DND-41 (cell line): ENCODE measurements around the gene PLEKHA7.

Experiments used
- ATAC-seq: fragments of 200-7000 bp; cut with Tn5 transposase; 3 replicates; pipeline ENCODE4 v1.9.1; 2021; ENCODE audit warnings: low read depth; ENCODE audit not compliant: insufficient read depth
- DNase-seq: peaks from one replicate; pipeline ENCODE4 v3.0.0-alpha.2; 2020
- H2AFZ ChIP-seq: 2 replicates; pipeline ENCODE4 v1.6.0; 2012; ENCODE audit warnings: low read depth, low read length
- H3K27ac ChIP-seq: 2 replicates; pipeline ENCODE4 v1.5.1; 2012; ENCODE audit warnings: low read length, inconsistent platforms
- H3K27me3 ChIP-seq: fragments of 200-600 bp; sonication (generic); 2 replicates; pipeline ENCODE4 v1.6.0; 2012; ENCODE audit warnings: low read length, mild to moderate bottlenecking, inconsistent platforms; ENCODE audit not compliant: insufficient read depth, poor library complexity
- H3K36me3 ChIP-seq: 2 replicates; pipeline ENCODE4 v1.5.1; 2012; ENCODE audit warnings: low read length, inconsistent platforms; ENCODE audit not compliant: insufficient read depth
- H3K4me1 ChIP-seq: 2 replicates; pipeline ENCODE4 v1.5.1; 2012; ENCODE audit warnings: mild to moderate bottlenecking, low read length; ENCODE audit not compliant: insufficient read depth
- H3K4me2 ChIP-seq: 2 replicates; pipeline ENCODE4 v1.6.0; 2012; ENCODE audit warnings: mild to moderate bottlenecking, moderate library complexity, low read length, inconsistent platforms; ENCODE audit not compliant: insufficient read depth
- H3K4me3 ChIP-seq, 2 experiments: fragments of 200-600 bp in 1 of 2; shearing (Covaris generic) in 1 of 2; 2 replicates each; pipeline ENCODE4 v1.5.1; 2012 to 2016; ENCODE audit warnings: inconsistent platforms in 2 of 2, low read length in 2 of 2, mild to moderate bottlenecking in 2 of 2, low read depth in 1 of 2, moderate library complexity in 1 of 2
- H3K79me2 ChIP-seq: 2 replicates; pipeline ENCODE4 v1.6.0; 2012; ENCODE audit warnings: low read length, inconsistent platforms; ENCODE audit not compliant: insufficient read depth
- H3K9ac ChIP-seq: 2 replicates; pipeline ENCODE4 v1.6.0; 2012; ENCODE audit warnings: low read depth, mild to moderate bottlenecking, inconsistent platforms, low read length, moderate library complexity
- H3K9me3 ChIP-seq: 2 replicates; pipeline ENCODE4 v1.5.1; 2012; ENCODE audit warnings: low read length, moderate library complexity, mild to moderate bottlenecking, inconsistent platforms; ENCODE audit not compliant: insufficient read depth, severe bottlenecking
- H4K20me1 ChIP-seq: 2 replicates; pipeline ENCODE4 v1.6.0; 2012; ENCODE audit warnings: low read length; ENCODE audit not compliant: insufficient read depth
- CTCF ChIP-seq: IDR thresholded peaks from 2 replicates; pipeline ENCODE4 v1.5.1; 2012; ENCODE audit warnings: borderline replicate concordance, low read length, moderate library complexity, mild to moderate bottlenecking; ENCODE audit not compliant: poor library complexity, severe bottlenecking; ENCODE audit errors: extremely low read depth
- EZH2 ChIP-seq: IDR thresholded peaks from 3 replicates; pipeline ENCODE4 v1.6.1; 2012; ENCODE audit warnings: borderline replicate concordance, low read depth, mild to moderate bottlenecking, moderate library complexity, low read length, inconsistent platforms; ENCODE audit not compliant: severe bottlenecking

PLEKHA7 gene

GRCh38 chr11:16778286-16778685, 235.9 kb downstream of the PLEKHA7 start:
- Histone ChIP-seq H3K27ac (no peak overlapping the region), H3K36me3 (no peaks in the 10 kb centered on the region), H3K4me1 (no peaks in the 10 kb centered on the region), H2AFZ (no peak overlapping the region), H4K20me1 (no peaks in the 10 kb centered on the region), H3K4me2 (no peak overlapping the region), H3K27me3 (peaks cover 9% of the 10 kb centered on the region), H3K4me3 (no peak overlapping the region), H3K9me3 (no peaks in the 10 kb centered on the region), H3K79me2 (no peaks in the 10 kb centered on the region), H3K9ac (no peak overlapping the region)
- no peak for ATAC-seq
- no peak for DNase-seq
- no peak for TF ChIP-seq CTCF
- TF ChIP-seq EZH2: no peak

GRCh38 chr11:16777613-16777975, 236.6 kb downstream of the PLEKHA7 start:
- no peak overlapping the region for H3K4me2 ChIP-seq
- no peak overlapping the region for H3K27ac ChIP-seq
- no peaks in the 10 kb centered on the region for H3K79me2 ChIP-seq
- peaks cover 10% of the 10 kb centered on the region for H3K27me3 ChIP-seq
- H3K36me3 ChIP-seq: no peaks in the 10 kb centered on the region
- TF ChIP-seq CTCF: no peak
- TF ChIP-seq EZH2: no peak
- DNase-seq (no peak), ATAC-seq (no peak)
- H2AFZ ChIP-seq: no peak overlapping the region
- no peaks in the 10 kb centered on the region for H4K20me1 ChIP-seq
- no peak overlapping the region for H3K4me3 ChIP-seq
- H3K9ac ChIP-seq: no peak overlapping the region
- H3K4me1 ChIP-seq: no peaks in the 10 kb centered on the region
- no peaks in the 10 kb centered on the region for H3K9me3 ChIP-seq

GRCh38 chr11:16776711-16777612, 237.3 kb downstream of the PLEKHA7 start:
- Histone ChIP-seq H3K27me3 (peaks cover 10% of the 10 kb centered on the region), H3K4me2 (no peak overlapping the region), H3K9ac (no peak overlapping the region), H3K36me3 (no peaks in the 10 kb centered on the region), H4K20me1 (no peaks in the 10 kb centered on the region), H3K9me3 (no peaks in the 10 kb centered on the region), H3K79me2 (no peaks in the 10 kb centered on the region), H3K4me3 (no peak overlapping the region), H3K4me1 (no peaks in the 10 kb centered on the region), H2AFZ (no peak overlapping the region), H3K27ac (no peak overlapping the region)
- no peak for TF ChIP-seq CTCF
- no peak for TF ChIP-seq EZH2
- DNase-seq (no peak), ATAC-seq (no peak)
